HG02840 (cell line): Measurements from ENCODE around the gene HES1.

ENCODE experiments used
- ATAC-seq: cut with Tn5 transposase; IDR thresholded peaks from one replicate; pipeline ENCODE4 v1.9.1; 2021; ENCODE audit warnings: mild to moderate bottlenecking, moderate library complexity, moderate number of reproducible peaks; ENCODE audit not compliant: unreplicated experiment, low FRiP score

Gene HES1

DNA sequence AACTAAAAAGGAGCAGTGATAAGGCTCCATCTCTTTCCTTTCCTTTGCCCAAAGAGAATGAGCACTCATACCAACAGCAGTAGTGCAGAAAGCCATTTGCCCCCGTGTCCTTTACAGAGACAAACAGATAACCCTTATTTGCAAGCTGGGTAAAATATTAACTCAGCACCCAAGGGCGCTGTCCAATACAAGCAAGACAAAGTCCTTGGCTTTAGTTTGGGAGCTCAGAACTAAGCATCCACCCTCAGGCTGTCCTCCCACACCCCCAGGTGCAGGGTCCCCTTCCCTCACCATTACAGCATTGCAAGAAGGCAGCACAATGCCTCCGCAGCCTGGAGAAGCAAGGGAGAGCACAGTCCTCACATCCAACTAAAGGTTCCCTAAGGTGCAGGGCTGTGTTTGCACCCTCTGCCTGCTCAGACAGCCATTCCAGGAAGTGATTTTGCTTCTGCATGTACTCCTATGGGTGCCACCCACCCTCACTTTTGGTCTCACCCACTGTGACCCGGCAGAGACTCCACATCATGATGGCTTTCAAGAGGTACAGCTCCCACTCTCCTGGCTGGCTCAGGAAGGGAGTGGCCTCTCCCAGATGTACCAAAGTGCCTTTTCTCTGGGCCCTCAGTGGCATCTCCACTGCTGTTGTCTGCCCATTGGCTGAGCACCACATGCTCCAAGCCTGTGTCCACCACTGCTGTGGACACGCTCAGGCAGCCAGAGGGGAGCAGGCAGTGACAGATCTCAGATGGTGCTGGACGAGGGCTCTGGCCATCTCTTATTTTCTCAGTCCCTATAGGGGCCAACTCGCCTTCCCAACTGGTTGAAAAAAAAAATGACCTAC, 34.1 kb upstream of the HES1 start:
- peak; percentile 23 for ATAC-seq

DNA sequence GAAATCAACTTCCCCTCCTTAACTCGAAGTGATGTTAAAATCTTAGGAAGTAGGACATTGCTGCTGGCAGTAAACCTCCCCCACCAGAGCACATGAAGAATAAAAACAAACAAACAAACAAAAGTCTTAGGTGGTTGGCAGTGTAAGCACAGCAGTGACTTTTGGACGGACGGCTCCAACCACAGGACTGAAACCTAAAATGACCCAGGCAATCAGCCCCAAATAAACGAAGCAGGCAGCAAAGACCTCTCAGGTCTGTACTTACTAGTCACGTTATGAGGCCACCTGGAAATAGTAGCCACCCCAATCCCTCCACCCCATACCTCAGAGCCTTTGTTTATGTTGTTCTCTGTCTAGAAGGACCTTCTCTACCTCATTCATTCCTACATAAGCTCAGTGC, 33.5 kb upstream of the HES1 start:
- no peak for ATAC-seq

DNA sequence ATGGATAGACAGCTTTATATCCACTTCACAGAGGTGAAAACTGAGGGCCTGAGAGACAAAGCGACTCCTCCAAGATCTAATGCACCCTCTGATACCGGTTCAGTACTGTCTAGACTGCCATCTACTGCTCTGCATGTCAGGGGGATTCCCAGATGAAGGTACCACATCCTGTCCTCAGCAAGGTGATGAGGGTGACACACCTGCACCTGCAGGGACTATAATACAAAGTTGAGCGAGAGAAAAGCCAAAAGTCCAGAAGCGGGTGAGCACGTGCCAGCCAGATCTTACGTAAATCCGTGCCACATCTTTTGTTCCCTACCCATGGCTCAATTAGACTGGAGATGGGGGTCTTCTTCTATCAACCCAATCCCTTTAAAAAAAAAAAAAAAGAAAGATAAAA, 32.4 kb upstream of the HES1 start:
- ATAC-seq = no peak

DNA sequence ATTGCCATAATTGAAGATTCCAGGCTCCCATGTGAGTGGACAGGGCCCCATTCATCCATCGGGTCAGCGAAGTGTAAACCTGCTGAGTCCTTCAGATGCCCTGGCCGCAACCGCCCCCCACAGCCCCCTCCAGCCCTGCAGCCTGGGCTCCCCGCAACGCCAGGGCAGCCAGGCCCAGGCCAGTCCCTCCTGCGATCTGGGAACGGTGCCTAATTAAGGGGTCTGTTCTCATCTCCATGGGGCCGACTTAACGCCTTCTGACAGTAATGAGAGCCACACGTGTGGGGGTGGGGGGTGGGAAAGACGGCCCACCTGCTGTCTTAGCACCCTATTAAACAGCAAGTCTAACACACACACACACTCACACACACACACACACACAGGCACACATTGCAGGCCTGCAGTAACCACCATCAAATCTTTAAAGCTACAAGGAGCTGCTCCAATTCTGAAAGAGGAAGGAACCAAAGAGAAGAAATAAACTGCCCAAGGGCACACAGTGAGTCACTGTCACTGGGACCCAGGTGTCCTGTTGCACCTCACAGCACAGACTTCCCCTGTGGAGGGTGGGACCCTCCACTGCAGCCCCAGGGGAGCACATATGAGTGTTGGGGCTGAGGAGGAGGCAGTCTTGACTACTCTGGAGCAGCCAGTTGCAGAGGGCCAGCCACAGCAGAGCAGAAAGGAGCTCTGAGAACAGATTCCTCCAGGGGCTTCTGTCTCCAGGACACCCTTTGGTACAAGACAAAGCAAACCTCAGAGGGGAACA, 31.8 kb upstream of the HES1 start:
- ATAC-seq = no peak

DNA sequence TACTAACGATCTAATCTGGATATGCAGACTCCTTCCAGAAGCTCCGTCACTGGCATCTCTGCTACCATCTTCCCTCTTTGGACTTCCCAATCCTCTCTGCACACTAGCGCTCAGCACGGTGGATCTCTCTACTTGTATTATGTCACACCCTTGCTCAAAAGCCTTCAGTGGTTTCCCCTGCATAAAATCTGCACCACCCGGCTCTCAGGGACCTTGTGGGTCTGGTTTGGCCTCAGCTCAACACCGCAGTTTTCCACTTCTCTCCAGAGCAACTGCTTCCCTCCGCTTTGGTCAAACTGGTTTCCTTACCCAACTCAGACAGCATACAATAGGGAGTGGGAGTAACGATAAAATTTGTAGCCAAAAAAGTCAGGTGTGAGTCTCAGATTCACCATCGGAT, 30.7 kb upstream of the HES1 start:
- no peak for ATAC-seq

DNA sequence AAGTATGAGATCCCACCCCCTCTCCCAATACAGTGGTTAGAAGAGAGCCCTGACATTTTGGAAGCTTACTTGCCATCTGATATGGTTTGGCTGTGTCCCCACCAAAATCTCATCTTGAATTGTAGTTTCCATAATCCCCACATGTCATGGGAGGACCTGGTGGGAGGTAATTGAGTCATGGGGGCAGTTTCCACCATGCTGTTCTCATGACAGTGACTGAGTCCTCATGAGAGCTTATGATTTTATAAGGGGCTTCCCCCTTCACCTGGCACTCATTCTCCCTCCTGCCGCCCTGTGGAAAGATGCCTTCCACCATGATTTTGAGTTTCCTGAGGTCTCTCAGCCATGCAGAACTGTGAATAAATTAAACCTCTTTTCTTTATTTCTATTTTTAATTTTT, 28.8 kb upstream of the HES1 start:
- ATAC-seq = no peak

DNA sequence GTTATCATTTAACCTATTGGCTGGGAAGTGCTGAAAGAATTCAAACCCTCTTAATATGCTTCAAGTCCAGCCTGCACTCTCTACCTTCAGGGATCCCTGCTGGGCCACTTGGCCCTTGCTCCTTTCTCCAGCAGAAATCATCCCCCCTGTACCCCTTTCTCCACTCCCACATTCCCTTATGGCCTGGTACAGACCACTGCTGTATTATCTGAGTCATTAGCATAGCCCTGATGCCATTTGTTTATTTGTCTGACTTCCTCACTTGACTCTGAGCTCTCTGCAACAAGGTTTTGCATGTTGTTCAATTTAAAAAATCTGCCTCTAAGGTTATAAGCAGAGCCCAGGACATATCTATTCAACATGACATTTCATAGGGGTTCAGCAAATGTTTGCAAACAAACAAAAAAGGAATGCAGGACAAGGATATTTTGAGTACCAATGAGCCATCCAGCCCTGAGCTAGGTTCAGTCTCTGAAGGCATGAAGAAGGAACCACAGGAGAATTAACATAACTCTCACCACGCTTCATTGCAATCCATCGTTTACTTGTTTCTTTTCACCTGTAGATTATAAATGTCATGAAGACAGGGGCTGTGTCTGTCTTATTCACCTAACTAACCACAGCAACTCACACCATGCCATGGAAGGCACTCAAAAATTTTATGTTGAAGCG, 26.6 kb upstream of the HES1 start:
- no peak for ATAC-seq

DNA sequence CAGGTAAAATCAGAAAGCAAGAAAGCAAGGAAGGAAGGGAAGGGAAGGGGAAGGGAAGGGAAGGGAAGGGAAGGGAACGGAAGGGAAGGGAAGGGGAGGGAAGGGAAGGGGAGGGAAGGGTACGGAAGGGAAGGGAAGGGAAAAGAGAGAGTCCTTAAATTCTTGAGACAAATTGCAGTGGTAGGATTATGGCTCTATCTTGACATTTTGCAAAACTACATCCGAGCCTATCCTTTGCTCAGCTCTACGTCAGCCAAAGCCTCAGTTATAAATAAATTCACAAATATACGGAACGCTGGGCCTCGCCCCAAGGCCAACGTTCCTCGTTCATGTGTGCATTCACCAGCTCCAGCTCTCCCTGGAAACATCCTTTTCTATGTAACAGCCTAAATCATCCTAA, 25.5 kb upstream of the HES1 start:
- ATAC-seq = no peak

DNA sequence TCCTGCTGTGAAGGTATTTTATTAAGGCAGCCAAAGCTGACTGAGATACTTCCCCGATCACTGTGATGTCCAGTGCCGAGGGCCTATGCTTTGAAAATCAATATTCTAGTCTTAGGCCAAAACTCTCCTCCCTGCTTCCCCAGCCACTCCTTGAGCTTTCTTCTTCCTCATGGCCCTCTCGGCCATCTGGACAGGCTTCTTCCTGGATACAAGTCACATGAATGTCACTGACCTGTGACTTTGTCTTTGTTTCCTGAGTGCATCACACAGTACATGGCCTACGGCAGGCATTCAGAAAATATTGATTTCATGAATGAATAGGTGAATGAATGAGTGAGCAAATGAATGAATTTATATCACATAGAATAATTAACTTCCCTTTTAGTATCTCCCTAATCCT, 24.6 kb upstream of the HES1 start:
- ATAC-seq = no peak

DNA sequence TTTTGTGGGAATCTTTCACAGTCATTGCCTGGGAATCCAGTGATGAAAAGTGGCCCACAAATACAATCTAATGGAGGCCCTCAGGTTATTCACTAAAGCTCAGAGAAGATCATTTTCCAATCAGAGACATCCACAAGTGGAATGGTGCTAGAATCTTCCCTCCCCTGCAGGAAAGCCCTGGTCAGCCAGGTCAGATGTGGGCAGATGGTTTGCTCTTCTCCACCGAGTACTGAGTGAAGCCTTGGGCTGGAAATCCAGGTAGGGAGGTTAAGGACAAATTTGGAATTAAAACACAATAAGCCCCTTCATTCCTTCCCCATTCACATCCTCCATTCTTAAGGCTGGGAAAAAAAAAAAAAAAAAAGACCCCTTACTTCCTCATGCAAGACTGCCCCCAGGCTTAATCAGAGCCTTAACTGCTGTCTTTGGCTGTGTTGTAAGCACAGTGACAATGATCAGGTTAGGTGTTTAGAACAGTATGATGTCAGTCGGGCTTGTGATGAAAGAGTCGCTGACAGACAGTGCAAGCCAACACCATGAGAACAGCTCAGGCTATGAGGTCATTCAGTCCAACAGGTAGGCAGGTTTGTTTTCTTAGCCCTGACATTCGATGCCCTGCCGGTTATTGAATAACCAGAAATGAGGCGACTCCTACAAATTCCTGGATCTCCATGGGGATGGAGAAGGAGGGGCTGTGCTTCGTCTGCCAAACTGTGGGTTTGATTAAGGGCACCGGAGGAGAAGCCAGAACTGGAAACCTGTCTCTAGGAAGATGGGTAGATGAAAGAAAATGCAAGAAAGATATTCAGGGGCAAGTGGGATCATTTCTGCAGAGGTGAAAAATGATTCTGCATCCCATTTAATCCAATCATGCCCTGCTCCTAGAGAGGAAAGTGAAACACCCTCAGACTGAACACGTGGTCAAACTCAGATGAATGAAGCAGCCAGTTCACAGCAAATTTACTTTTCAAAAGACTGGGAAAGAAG, 23.5 kb upstream of the HES1 start:
- no peak for ATAC-seq

DNA sequence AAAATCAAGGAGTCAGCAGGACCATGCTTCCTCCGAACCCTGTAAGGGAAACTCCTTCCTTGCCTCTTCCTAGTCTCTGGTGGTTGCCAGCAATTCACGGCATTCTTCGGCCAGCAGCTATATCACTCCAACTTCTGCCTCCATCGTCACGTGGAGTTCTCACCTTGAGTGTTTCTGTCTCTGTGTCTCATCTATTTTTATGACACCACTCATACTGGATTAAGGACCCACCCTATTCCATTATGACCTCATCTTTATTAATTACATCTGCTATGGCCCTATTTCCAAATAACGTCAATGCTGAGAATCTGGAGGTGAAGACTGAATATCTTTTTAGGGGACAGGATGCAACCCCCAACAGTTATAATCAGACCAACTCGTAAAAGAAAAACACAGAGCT, 21.8 kb upstream of the HES1 start:
- no peak for ATAC-seq

DNA sequence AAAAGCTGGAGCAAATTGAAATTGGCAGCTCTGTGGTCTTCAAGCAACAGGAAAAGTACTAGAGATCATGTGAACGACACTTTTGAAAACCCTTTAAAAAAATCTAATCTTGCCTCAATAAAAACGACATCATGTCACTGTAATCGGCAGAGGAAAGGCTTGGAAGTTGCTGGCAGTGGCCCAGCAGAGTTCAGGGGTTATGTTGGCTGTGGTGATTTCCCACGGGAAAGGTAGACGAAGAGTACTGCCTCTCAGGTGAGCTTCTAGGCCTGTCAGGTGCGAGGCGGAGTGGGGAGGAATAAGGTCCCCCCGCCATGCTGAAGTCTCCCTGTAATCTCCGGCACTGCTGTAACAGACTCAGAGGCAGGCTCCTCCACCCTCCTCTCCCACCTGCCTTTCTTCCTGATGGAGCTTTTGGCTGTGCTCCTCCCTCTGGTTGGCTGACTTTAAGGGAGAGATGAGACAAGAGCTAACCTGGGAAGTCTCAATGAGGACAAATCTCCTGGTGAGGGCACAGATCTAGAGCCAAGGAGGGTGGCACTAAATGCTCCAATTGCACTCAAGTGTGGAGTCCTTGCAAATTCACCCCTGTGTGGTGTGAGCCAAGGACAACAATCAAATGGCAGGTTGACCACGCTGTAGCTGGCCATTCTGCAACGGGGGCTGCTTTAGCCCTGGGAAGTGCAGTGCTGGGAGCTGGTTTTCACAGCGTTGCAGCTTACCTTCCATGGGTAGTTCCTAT, 18.7 kb upstream of the HES1 start:
- ATAC-seq = no peak

DNA sequence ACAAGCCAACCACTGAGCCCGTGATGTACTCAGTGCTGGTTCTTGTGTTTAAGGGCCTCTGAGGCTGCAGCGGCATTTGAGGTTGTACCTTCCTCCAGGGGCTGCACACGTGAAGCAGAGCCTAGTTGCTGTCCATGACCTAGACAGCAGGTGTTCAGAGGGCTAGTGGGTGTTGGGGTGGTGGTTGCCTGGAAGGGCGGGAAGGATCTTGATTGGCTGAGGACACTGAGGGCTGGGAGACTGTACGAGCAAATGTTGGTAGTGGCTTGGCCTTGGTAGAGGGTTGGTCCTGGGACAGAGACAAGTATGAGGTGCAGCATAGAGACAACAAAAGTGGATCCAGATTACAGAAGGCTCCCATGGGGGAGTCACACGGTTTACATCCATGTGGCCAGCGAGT, 17.0 kb upstream of the HES1 start:
- ATAC-seq = no peak

DNA sequence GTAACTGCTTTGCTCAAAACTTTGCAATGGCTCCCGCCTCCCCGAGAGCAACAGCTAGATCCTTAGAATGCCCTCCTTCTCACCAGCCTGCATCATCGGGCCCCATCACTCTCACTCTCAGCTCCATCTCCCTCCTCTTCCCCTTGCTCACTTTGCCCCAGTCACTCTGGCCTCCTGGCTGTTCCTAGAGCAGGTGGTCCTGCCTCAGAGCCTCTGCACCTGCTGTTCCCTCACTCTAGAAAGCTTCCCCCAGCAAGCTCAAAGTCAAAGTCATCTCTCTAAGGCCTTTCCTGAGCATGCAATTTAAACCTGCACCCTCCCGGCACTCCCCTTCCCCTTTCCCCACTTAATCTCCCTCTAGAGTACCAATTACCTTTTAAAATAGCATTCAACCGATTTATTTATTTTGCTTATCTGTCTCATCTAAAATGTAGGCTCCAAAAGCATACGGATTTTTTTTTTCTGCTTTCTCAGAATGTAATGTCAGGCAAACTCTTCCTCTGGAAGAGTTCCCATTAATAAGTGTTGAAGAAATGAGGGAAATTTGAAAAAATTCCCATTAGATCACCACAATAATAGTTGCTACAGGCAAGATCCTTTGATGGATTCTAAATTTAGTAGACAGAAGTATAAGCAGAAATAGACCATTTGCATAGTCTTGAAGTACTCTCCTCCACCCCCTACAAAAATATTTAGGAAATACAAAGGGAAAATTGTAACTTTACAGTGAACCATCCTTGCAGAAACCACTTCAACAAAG, 15.9 kb upstream of the HES1 start:
- ATAC-seq = no peak

DNA sequence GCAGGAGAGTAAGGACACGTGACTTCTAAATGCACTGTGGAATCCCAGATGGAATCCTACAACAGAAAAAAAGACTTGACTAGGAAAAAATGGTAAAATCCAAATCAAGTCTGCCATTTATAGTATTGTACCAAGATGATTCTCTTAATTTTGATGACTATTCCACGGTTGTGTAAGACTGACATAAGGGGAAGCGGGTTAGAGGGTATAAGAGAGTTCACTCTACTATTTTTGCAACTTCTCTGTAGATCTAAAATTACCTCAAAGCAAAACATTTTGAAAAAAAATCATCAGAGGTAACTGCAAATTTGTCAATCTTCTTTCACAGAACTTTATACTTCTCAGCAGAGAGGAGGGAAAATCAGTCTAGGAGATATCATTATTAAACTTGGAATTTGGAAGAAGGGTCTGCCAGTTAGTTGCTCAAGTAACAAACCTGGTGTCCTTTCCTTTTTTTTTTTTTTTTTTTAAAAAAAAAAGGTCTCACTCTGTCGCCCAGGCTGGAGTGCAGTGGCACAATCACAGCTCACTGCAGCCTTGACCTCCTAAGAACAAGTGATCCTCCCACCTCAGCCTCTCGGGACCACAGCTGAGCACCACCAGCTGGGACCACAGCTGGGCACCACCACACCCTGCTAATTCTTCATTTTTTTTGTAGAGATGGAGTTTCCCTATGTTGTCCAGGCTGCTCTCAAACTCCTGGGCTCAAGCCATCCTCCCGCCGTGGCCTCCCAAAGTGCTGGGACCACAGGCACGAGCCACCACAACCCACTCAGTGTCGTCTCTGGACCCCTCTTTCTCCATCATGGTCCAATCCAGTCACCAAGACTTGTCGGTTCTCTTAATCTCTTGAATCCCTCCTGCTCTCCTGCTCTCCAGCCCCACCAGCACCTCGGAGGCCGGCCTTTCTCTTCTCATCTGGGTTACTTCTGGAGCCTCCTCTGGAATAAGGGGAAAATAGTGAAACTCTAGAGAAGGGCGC, 14.9 kb upstream of the HES1 start:
- ATAC-seq = no peak

DNA sequence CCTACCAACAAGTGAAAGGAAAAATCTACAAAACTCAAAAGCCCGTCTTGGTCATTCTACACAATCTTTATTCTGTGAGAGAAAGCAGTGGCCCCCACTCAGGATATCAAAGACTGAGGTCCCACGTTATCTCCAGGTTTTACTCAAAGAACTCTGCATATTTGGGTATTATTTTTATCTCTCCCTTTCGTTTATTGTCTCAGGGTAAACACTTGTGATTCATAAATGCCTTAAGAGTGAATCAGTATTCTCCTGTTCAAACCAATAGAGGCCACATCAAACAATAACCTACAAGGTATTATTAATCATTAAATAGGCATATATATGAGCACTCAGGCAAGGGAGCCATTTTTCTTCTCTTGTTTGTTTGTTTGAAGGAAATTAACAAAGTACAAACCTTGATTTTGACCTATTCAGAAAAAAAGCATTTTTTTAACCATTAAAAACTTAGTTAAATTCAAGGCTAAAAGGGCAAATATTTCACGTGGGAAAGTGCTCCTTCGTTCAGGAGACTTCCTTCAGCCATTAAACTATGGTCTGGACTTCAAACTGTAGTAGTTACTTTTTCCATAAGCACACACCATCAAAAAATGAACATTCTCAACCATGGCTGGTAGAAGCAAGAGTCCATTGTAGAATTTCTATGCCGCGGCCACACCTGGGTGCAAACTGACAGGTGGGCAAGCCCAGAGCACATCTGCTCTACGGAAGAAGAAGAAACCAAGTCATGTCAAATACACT, 13.9 kb upstream of the HES1 start:
- no peak for ATAC-seq

DNA sequence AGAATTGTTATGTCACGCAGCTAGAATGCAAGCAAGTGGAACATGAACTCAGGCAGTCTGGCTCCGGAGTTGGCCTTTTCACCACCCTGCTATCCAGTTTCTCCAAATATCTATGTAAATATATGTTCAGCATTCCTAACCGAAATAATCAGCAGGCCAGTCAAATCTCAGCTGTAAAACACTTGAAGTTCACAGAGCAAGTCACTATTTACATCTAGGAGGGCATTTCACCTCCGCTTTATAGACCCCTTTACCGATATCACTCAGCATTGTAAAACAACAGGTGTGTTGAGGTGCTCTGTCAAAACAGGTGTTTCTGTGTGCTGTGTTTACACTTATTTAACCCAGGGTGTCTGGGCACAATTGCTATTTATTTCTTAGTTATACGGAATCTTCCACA, 12.2 kb upstream of the HES1 start:
- no peak for ATAC-seq
